ENCODE data around the gene SLC7A6OS. TPM values are rescaled to one million over a fixed set of nuclear protein-coding genes. Genes with fewer than 3 reads are reported as not detected.
A peak's percentile ranks its signal among the peaks of the same experiment; 100 is the strongest.

SLC7A6OS gene
- total RNA-seq, 1 experiment from 2014 or later = 25.3 TPM

- no peaks in the 10 kb centered on the region for H3K27me3 ChIP-seq (replicated peaks; ENCODE audit: insufficient read depth, low read depth, low read length, poor library complexity)
- BruUV-seq (replicated peaks) = no TSS peak
- ChIA-PET POLR2A (ENCODE audit: low non-redundant PET) (no interaction called here), CTCF (no interaction called here)
- H3K36me3 ChIP-seq (ENCODE audit: insufficient read depth, low read length, poor library complexity, severe bottlenecking) = peaks cover 4% of the 10 kb centered on the region
- H3K4me1 ChIP-seq (ENCODE audit: insufficient read depth, low read length, poor library complexity, severe bottlenecking) = no peaks in the 10 kb centered on the region
- no peaks in the 10 kb centered on the region for H3K9me3 ChIP-seq (ENCODE audit: low read depth, low read length, poor library complexity, severe bottlenecking)
- intact Hi-C loops (cut with micrococcal nuclease; ENCODE audit: unreplicated experiment) = no loop called here
- DNase-seq (ENCODE audit: low spot score) = no peak
- no peak for TF ChIP-seq EZH2 (IDR thresholded peaks at IDR 0.05; ENCODE audit: borderline replicate concordance, low read depth, low read length, poor library complexity, severe bottlenecking)
- TF ChIP-seq, protein P1, sequence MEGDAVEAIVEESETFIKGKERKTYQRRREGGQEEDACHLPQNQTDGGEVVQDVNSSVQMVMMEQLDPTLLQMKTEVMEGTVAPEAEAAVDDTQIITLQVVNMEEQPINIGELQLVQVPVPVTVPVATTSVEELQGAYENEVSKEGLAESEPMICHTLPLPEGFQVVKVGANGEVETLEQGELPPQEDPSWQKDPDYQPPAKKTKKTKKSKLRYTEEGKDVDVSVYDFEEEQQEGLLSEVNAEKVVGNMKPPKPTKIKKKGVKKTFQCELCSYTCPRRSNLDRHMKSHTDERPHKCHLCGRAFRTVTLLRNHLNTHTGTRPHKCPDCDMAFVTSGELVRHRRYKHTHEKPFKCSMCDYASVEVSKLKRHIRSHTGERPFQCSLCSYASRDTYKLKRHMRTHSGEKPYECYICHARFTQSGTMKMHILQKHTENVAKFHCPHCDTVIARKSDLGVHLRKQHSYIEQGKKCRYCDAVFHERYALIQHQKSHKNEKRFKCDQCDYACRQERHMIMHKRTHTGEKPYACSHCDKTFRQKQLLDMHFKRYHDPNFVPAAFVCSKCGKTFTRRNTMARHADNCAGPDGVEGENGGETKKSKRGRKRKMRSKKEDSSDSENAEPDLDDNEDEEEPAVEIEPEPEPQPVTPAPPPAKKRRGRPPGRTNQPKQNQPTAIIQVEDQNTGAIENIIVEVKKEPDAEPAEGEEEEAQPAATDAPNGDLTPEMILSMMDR (conservative IDR thresholded peaks at IDR 0.05; ENCODE audit: low read depth, low read length) = no peak
- no peak overlapping the region for H3K27ac ChIP-seq (ENCODE audit: low read depth, low read length, poor library complexity, severe bottlenecking)
- no peak overlapping the region for H3K4me3 ChIP-seq (ENCODE audit: low read depth, low read length, poor library complexity, severe bottlenecking)
Observed at GRCh38 chr16:68276223-68276622, 34.5 kb downstream of the SLC7A6OS start.

DNA sequence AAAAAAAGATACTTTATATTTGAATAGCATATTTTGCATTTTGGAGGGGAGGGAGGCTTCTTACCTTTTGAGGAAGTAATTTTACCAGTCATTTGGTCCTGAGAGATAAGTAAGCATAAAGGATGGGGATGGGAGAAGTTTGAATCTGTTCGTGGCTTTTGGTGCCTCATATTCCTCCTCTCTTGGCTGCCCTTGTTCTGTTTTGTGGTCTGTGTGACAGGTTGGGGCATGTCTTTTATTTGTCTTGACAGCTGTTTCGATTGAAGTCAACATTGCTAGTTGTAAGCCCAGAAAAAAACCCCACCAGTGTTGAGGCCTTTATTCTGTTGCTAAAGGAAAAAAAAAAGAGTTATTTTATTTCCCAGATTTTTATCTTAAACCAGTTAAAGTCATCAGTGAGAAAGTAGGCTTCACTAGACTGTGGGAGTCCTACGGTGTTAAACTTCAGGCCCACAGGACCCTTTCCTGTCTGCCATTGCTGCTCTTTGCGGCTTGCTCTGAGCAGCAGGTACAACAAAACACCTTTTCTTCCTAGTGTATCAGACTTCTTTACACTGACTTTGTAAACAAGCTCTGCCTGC, 35.0 kb downstream of the SLC7A6OS start:
- no peaks in the 10 kb centered on the region for H3K4me1 ChIP-seq (ENCODE audit: insufficient read depth, low read length, poor library complexity, severe bottlenecking)
- no peaks in the 10 kb centered on the region for H3K9me3 ChIP-seq (ENCODE audit: low read depth, low read length, poor library complexity, severe bottlenecking)
- DNase-seq (ENCODE audit: low spot score) = no peak
- BruUV-seq (replicated peaks) = TSS peak; percentile 17
- no peaks in the 10 kb centered on the region for H3K27me3 ChIP-seq (replicated peaks; ENCODE audit: insufficient read depth, low read depth, low read length, poor library complexity)
- POLR2A ChIA-PET (ENCODE audit: low non-redundant PET) = no interaction called here
- no peak overlapping the region for H3K27ac ChIP-seq (ENCODE audit: low read depth, low read length, poor library complexity, severe bottlenecking)
- H3K4me3 ChIP-seq (ENCODE audit: low read depth, low read length, poor library complexity, severe bottlenecking) = no peak overlapping the region
- CTCF ChIA-PET = interaction anchor here (0.5 kb wide), 1 partner anchor 13 kb away, joined by 5 read pairs; no protein-coding TSS in a partner anchor
- intact Hi-C loops (cut with micrococcal nuclease; ENCODE audit: unreplicated experiment) = no loop called here
- H3K36me3 ChIP-seq (ENCODE audit: insufficient read depth, low read length, poor library complexity, severe bottlenecking) = peaks cover 4% of the 10 kb centered on the region
- TF ChIP-seq EZH2 (IDR thresholded peaks at IDR 0.05; ENCODE audit: borderline replicate concordance, low read depth, low read length, poor library complexity, severe bottlenecking) = no peak
- TF ChIP-seq, protein P1 (conservative IDR thresholded peaks at IDR 0.05; ENCODE audit: low read depth, low read length) = no peak

DNA sequence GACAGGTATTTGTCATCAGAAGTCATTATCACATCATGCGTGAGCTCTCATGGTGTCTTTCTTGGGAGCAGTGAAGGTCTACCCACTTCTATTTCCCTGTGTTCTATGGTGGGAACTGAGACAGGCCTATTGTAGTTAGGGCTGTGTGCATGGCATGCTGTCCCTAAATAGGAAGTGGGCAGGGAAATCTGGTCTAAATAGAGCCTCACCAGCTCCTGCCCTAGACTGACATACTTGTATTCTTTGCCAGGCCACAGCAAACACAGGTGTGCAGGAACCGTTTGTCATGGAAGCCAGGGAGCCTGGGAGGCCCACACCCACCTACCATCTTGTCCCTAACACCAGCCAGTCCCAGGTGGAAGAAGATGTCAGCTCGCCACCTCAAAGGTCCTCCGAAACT, 36.3 kb downstream of the SLC7A6OS start:
- no peaks in the 10 kb centered on the region for H3K4me1 ChIP-seq (ENCODE audit: insufficient read depth, low read length, poor library complexity, severe bottlenecking)
- H3K36me3 ChIP-seq (ENCODE audit: insufficient read depth, low read length, poor library complexity, severe bottlenecking) = peaks cover 4% of the 10 kb centered on the region
- H3K4me3 ChIP-seq (ENCODE audit: low read depth, low read length, poor library complexity, severe bottlenecking) = no peak overlapping the region
- DNase-seq (ENCODE audit: low spot score) = no peak
- TF ChIP-seq, protein P1 (conservative IDR thresholded peaks at IDR 0.05; ENCODE audit: low read depth, low read length) = no peak
- no peaks in the 10 kb centered on the region for H3K27me3 ChIP-seq (replicated peaks; ENCODE audit: insufficient read depth, low read depth, low read length, poor library complexity)
- intact Hi-C loops (cut with micrococcal nuclease; ENCODE audit: unreplicated experiment) = no loop called here
- H3K27ac ChIP-seq (ENCODE audit: low read depth, low read length, poor library complexity, severe bottlenecking) = no peak overlapping the region
- ChIA-PET CTCF (no interaction called here), POLR2A (ENCODE audit: low non-redundant PET) (no interaction called here)
- H3K9me3 ChIP-seq (ENCODE audit: low read depth, low read length, poor library complexity, severe bottlenecking) = no peaks in the 10 kb centered on the region
- BruUV-seq (replicated peaks) = no TSS peak
